Memory B cell (primary cell): ENCODE measurements around the gene ZNF554.

ENCODE experiments used
- ATAC-seq: fragments of 150-1000 bp; cut with Tn5 transposase; 2 replicates; pipeline ENCODE4 v1.10.0; 2021; ENCODE audit warnings: low read depth, mild to moderate bottlenecking, moderate library complexity
- DNase-seq, 2 donors: peaks; one replicate each; pipeline ENCODE4 v3.0.0; 2022; ENCODE audit warnings: low spot score in 2 of 2
- H3K27ac Mint-ChIP-seq: one replicate; pipeline ENCODE4 v1.8.0; 2022; ENCODE audit warnings: mild to moderate bottlenecking, moderate library complexity, mixed read lengths
- H3K27me3 Mint-ChIP-seq: one replicate; pipeline ENCODE4 v1.8.0; 2022; ENCODE audit warnings: mixed read lengths
- H3K36me3 Mint-ChIP-seq: one replicate; pipeline ENCODE4 v1.8.0; 2022; ENCODE audit warnings: mild to moderate bottlenecking, mixed read lengths
- H3K4me1 Mint-ChIP-seq: one replicate; pipeline ENCODE4 v1.8.0; 2022; ENCODE audit warnings: mixed read lengths
- H3K4me3 Mint-ChIP-seq: one replicate; pipeline ENCODE4 v1.8.0; 2022; ENCODE audit warnings: mild to moderate bottlenecking, moderate library complexity, mixed read lengths
- H3K9me3 Mint-ChIP-seq: one replicate; pipeline ENCODE4 v1.8.0; 2022; ENCODE audit warnings: mixed read lengths

Gene ZNF554

GRCh38 chr19:2820112-2820702, 539 bp downstream of the ZNF554 start:
- H3K4me3 Mint-ChIP-seq = peak overlapping the region; percentile 82
- DNase-seq (no peak), ATAC-seq (no peak)
- H3K27ac Mint-ChIP-seq = peak overlapping the region; percentile 75
- H3K9me3 Mint-ChIP-seq = no peaks in the 10 kb centered on the region
- H3K4me1 Mint-ChIP-seq = peaks cover 7% of the 10 kb centered on the region
- no peaks in the 10 kb centered on the region for H3K27me3 Mint-ChIP-seq
- peaks cover 4% of the 10 kb centered on the region for H3K36me3 Mint-ChIP-seq

- H3K4me3 Mint-ChIP-seq = no peak overlapping the region
- peaks cover 3% of the 10 kb centered on the region for H3K9me3 Mint-ChIP-seq
- DNase-seq (no peak), ATAC-seq (no peak)
- peaks cover 18% of the 10 kb centered on the region for H3K36me3 Mint-ChIP-seq
- peaks cover 5% of the 10 kb centered on the region for H3K4me1 Mint-ChIP-seq
- no peak overlapping the region for H3K27ac Mint-ChIP-seq
- no peaks in the 10 kb centered on the region for H3K27me3 Mint-ChIP-seq
Observed at GRCh38 chr19:2822846-2823245, 3.2 kb downstream of the ZNF554 start.

- no peak overlapping the region for H3K27ac Mint-ChIP-seq
- H3K4me1 Mint-ChIP-seq = peaks cover 3% of the 10 kb centered on the region
- H3K4me3 Mint-ChIP-seq = no peak overlapping the region
- DNase-seq (no peak), ATAC-seq (no peak)
- H3K36me3 Mint-ChIP-seq = peaks cover 22% of the 10 kb centered on the region
- peaks cover 3% of the 10 kb centered on the region for H3K9me3 Mint-ChIP-seq
- no peaks in the 10 kb centered on the region for H3K27me3 Mint-ChIP-seq
Observed at GRCh38 chr19:2823646-2824045, 4.0 kb downstream of the ZNF554 start.

GRCh38 chr19:2824129-2824528, 4.5 kb downstream of the ZNF554 start:
- DNase-seq (no peak), ATAC-seq (no peak)
- H3K36me3 Mint-ChIP-seq = peaks cover 23% of the 10 kb centered on the region
- no peaks in the 10 kb centered on the region for H3K27me3 Mint-ChIP-seq
- H3K9me3 Mint-ChIP-seq = peaks cover 3% of the 10 kb centered on the region
- no peak overlapping the region for H3K4me3 Mint-ChIP-seq
- no peak overlapping the region for H3K27ac Mint-ChIP-seq
- peaks cover 3% of the 10 kb centered on the region for H3K4me1 Mint-ChIP-seq

GRCh38 chr19:2827022-2827421, 7.4 kb downstream of the ZNF554 start:
- H3K27ac Mint-ChIP-seq = no peak overlapping the region
- ATAC-seq (no peak), DNase-seq (no peak)
- H3K27me3 Mint-ChIP-seq = no peaks in the 10 kb centered on the region
- H3K36me3 Mint-ChIP-seq = peaks cover 29% of the 10 kb centered on the region
- H3K4me3 Mint-ChIP-seq = no peak overlapping the region
- peaks cover 7% of the 10 kb centered on the region for H3K9me3 Mint-ChIP-seq
- H3K4me1 Mint-ChIP-seq = no peaks in the 10 kb centered on the region

GRCh38 chr19:2827840-2828489, 8.3 kb downstream of the ZNF554 start:
- H3K27ac Mint-ChIP-seq = no peak overlapping the region
- peaks cover 35% of the 10 kb centered on the region for H3K36me3 Mint-ChIP-seq
- no peak for DNase-seq
- no peak overlapping the region for H3K4me3 Mint-ChIP-seq
- H3K9me3 Mint-ChIP-seq = peaks cover 9% of the 10 kb centered on the region
- no peaks in the 10 kb centered on the region for H3K27me3 Mint-ChIP-seq
- no peak for ATAC-seq
- H3K4me1 Mint-ChIP-seq = no peaks in the 10 kb centered on the region

- DNase-seq (no peak), ATAC-seq (no peak)
- H3K36me3 Mint-ChIP-seq = peaks cover 43% of the 10 kb centered on the region
- peaks cover 10% of the 10 kb centered on the region for H3K9me3 Mint-ChIP-seq
- no peak overlapping the region for H3K4me3 Mint-ChIP-seq
- no peaks in the 10 kb centered on the region for H3K27me3 Mint-ChIP-seq
- H3K27ac Mint-ChIP-seq = no peak overlapping the region
- H3K4me1 Mint-ChIP-seq = no peaks in the 10 kb centered on the region
Observed at GRCh38 chr19:2834294-2834871, 14.7 kb downstream of the ZNF554 start.

GRCh38 chr19:2837430-2837829, 17.8 kb downstream of the ZNF554 start:
- Mint-ChIP-seq H3K4me3 (no peak overlapping the region), H3K27ac (no peak overlapping the region), H3K4me1 (peaks cover 6% of the 10 kb centered on the region), H3K9me3 (peaks cover 6% of the 10 kb centered on the region), H3K27me3 (no peaks in the 10 kb centered on the region), H3K36me3 (peaks cover 35% of the 10 kb centered on the region)
- ATAC-seq (no peak), DNase-seq (no peak)

- ATAC-seq (peak; percentile 93), DNase-seq (peak; percentile 92 to 95)
- H3K4me1 Mint-ChIP-seq = peaks cover 11% of the 10 kb centered on the region
- no peaks in the 10 kb centered on the region for H3K9me3 Mint-ChIP-seq
- H3K27me3 Mint-ChIP-seq = no peaks in the 10 kb centered on the region
- H3K36me3 Mint-ChIP-seq = peaks cover 18% of the 10 kb centered on the region
- H3K4me3 Mint-ChIP-seq = peak within 1 kb of the TSS; percentile 93
- H3K27ac Mint-ChIP-seq = peak within 1 kb of the TSS; percentile 95
Observed at GRCh38 chr19:2840794-2841791, 21.4 kb downstream of the ZNF554 start, which contains the start of gene ZNF555. TSS of gene ZNF555 (plus strand) at chr19:2841475. CDS start at chr19:2841573, 98 bp downstream.

GRCh38 chr19:2841855-2842574, 22.3 kb downstream of the ZNF554 start:
- H3K4me3 Mint-ChIP-seq = peak overlapping the region; percentile 73
- H3K9me3 Mint-ChIP-seq = no peaks in the 10 kb centered on the region
- H3K27ac Mint-ChIP-seq = no peak overlapping the region
- peaks cover 13% of the 10 kb centered on the region for H3K36me3 Mint-ChIP-seq
- H3K4me1 Mint-ChIP-seq = peaks cover 11% of the 10 kb centered on the region
- H3K27me3 Mint-ChIP-seq = no peaks in the 10 kb centered on the region
- ATAC-seq (no peak), DNase-seq (peak in 1 of 2 donors; percentile 38)

- peaks cover under 1% of the 10 kb centered on the region for H3K9me3 Mint-ChIP-seq
- peaks cover 19% of the 10 kb centered on the region for H3K36me3 Mint-ChIP-seq
- no peak overlapping the region for H3K4me3 Mint-ChIP-seq
- no peak for DNase-seq
- no peaks in the 10 kb centered on the region for H3K27me3 Mint-ChIP-seq
- no peak overlapping the region for H3K27ac Mint-ChIP-seq
- peaks cover 12% of the 10 kb centered on the region for H3K4me1 Mint-ChIP-seq
- no peak for ATAC-seq
Observed at GRCh38 chr19:2845107-2845506, 25.4 kb downstream of the ZNF554 start.

- H3K4me1 Mint-ChIP-seq = peaks cover 15% of the 10 kb centered on the region
- peaks cover 28% of the 10 kb centered on the region for H3K36me3 Mint-ChIP-seq
- no peak for DNase-seq
- peaks cover 6% of the 10 kb centered on the region for H3K9me3 Mint-ChIP-seq
- no peak overlapping the region for H3K27ac Mint-ChIP-seq
- H3K4me3 Mint-ChIP-seq = no peak overlapping the region
- no peaks in the 10 kb centered on the region for H3K27me3 Mint-ChIP-seq
- no peak for ATAC-seq
Observed at GRCh38 chr19:2846180-2846894, 26.7 kb downstream of the ZNF554 start.

- H3K9me3 Mint-ChIP-seq = peaks cover 7% of the 10 kb centered on the region
- H3K4me1 Mint-ChIP-seq = peaks cover 10% of the 10 kb centered on the region
- H3K36me3 Mint-ChIP-seq = peaks cover 39% of the 10 kb centered on the region
- DNase-seq = no peak
- H3K27ac Mint-ChIP-seq = no peak overlapping the region
- ATAC-seq = no peak
- no peaks in the 10 kb centered on the region for H3K27me3 Mint-ChIP-seq
- H3K4me3 Mint-ChIP-seq = no peak overlapping the region
Observed at GRCh38 chr19:2847507-2847906, 27.8 kb downstream of the ZNF554 start.
